ENCODE data around the gene ITGA8.

- no peak for TF ChIP-seq CTCF (IDR thresholded peaks at IDR 0.05)
- TF ChIP-seq POLR2A (IDR thresholded peaks at IDR 0.05) = no peak
Measured at GRCh38 chr10:15678851-15679250, 40.9 kb downstream of the ITGA8 start.
